ENCODE results near the gene ILDR2.

ILDR2 gene

GRCh38 chr1:166947398-166948043 is 27.8 kb downstream of the ILDR2 start:
- Histone ChIP-seq H3K36me3 (ENCODE audit: control insufficient read depth, insufficient read depth, low read length) (no peaks in the 10 kb centered on the region), H3K4me1 (ENCODE audit: control insufficient read depth, insufficient read depth, low read length, poor library complexity, severe bottlenecking) (peaks cover 67% of the 10 kb centered on the region), H3K4me3 (ENCODE audit: extremely low read depth, insufficient read depth, low read length, poor library complexity, severe bottlenecking) (peak overlapping the region; percentile 23), H3K9me3 (ENCODE audit: control insufficient read depth, low read length) (no peaks in the 10 kb centered on the region), H3K27ac (ENCODE audit: low read depth, low read length, severe bottlenecking) (peak overlapping the region; percentile 82)
- WGBS, 2 experiments (ENCODE audit: insufficient coverage in 2 of 2) = 7 to 12% methylated on average over 32 to 40 of the region's 44 CpGs

- Histone ChIP-seq H3K36me3 (ENCODE audit: control insufficient read depth, insufficient read depth, low read length) (no peaks in the 10 kb centered on the region), H3K9me3 (ENCODE audit: control insufficient read depth, low read length) (no peaks in the 10 kb centered on the region), H3K4me1 (ENCODE audit: control insufficient read depth, insufficient read depth, low read length, poor library complexity, severe bottlenecking) (peaks cover 40% of the 10 kb centered on the region), H3K4me3 (ENCODE audit: extremely low read depth, insufficient read depth, low read length, poor library complexity, severe bottlenecking) (no peak overlapping the region), H3K27ac (ENCODE audit: low read depth, low read length, severe bottlenecking) (peak overlapping the region; percentile 84)
- 85 to 89% methylated on average over 5 of the region's 5 CpGs for WGBS, 2 experiments (ENCODE audit: insufficient coverage in 2 of 2)
Observed at GRCh38 chr1:166944186-166944967, 31.0 kb downstream of the ILDR2 start.

GRCh38 chr1:166939741-166940375 is 35.5 kb downstream of the ILDR2 start:
- Histone ChIP-seq H3K4me3 (ENCODE audit: extremely low read depth, insufficient read depth, low read length, poor library complexity, severe bottlenecking) (no peak overlapping the region), H3K36me3 (ENCODE audit: control insufficient read depth, insufficient read depth, low read length) (no peaks in the 10 kb centered on the region), H3K9me3 (ENCODE audit: control insufficient read depth, low read length) (no peaks in the 10 kb centered on the region), H3K4me1 (ENCODE audit: control insufficient read depth, insufficient read depth, low read length, poor library complexity, severe bottlenecking) (peaks cover 8% of the 10 kb centered on the region), H3K27ac (ENCODE audit: low read depth, low read length, severe bottlenecking) (no peak overlapping the region)
- 93 to 100% methylated on average over 3 to 4 of the region's 5 CpGs for WGBS, 2 experiments (ENCODE audit: insufficient coverage in 2 of 2)

GRCh38 chr1:166937962-166938361 is 37.4 kb downstream of the ILDR2 start:
- no peak overlapping the region for H3K27ac ChIP-seq (ENCODE audit: low read depth, low read length, severe bottlenecking)
- H3K36me3 ChIP-seq (ENCODE audit: control insufficient read depth, insufficient read depth, low read length) = no peaks in the 10 kb centered on the region
- H3K9me3 ChIP-seq (ENCODE audit: control insufficient read depth, low read length) = no peaks in the 10 kb centered on the region
- peaks cover 2% of the 10 kb centered on the region for H3K4me1 ChIP-seq (ENCODE audit: control insufficient read depth, insufficient read depth, low read length, poor library complexity, severe bottlenecking)
- H3K4me3 ChIP-seq (ENCODE audit: extremely low read depth, insufficient read depth, low read length, poor library complexity, severe bottlenecking) = no peak overlapping the region
- 100% methylated on average over 1 of the region's 2 CpGs; no CpG with 5 or more reads in 1 of the 2 experiments for WGBS, 2 experiments (ENCODE audit: insufficient coverage in 2 of 2)

- H3K36me3 ChIP-seq (ENCODE audit: control insufficient read depth, insufficient read depth, low read length) = no peaks in the 10 kb centered on the region
- no peak overlapping the region for H3K27ac ChIP-seq (ENCODE audit: low read depth, low read length, severe bottlenecking)
- H3K4me3 ChIP-seq (ENCODE audit: extremely low read depth, insufficient read depth, low read length, poor library complexity, severe bottlenecking) = no peak overlapping the region
- H3K4me1 ChIP-seq (ENCODE audit: control insufficient read depth, insufficient read depth, low read length, poor library complexity, severe bottlenecking) = peaks cover 2% of the 10 kb centered on the region
- WGBS, 2 experiments (ENCODE audit: insufficient coverage in 2 of 2) = 73% methylated on average over 4 of the region's 4 CpGs; no CpG with 5 or more reads in 1 of the 2 experiments
- no peaks in the 10 kb centered on the region for H3K9me3 ChIP-seq (ENCODE audit: control insufficient read depth, low read length)
Observed at GRCh38 chr1:166937329-166937728, 38.0 kb downstream of the ILDR2 start.

GRCh38 chr1:166933633-166934032 is 41.7 kb downstream of the ILDR2 start:
- Histone ChIP-seq H3K9me3 (ENCODE audit: control insufficient read depth, low read length) (no peaks in the 10 kb centered on the region), H3K36me3 (ENCODE audit: control insufficient read depth, insufficient read depth, low read length) (no peaks in the 10 kb centered on the region), H3K4me1 (ENCODE audit: control insufficient read depth, insufficient read depth, low read length, poor library complexity, severe bottlenecking) (peaks cover 2% of the 10 kb centered on the region), H3K4me3 (ENCODE audit: extremely low read depth, insufficient read depth, low read length, poor library complexity, severe bottlenecking) (no peak overlapping the region), H3K27ac (ENCODE audit: low read depth, low read length, severe bottlenecking) (no peak overlapping the region)
- WGBS, 2 experiments (ENCODE audit: insufficient coverage in 2 of 2) = 100% methylated on average over 1 of the region's 1 CpG; no CpG with 5 or more reads in 1 of the 2 experiments

GRCh38 chr1:166933140-166933539 is 42.2 kb downstream of the ILDR2 start:
- Histone ChIP-seq H3K36me3 (ENCODE audit: control insufficient read depth, insufficient read depth, low read length) (no peaks in the 10 kb centered on the region), H3K4me1 (ENCODE audit: control insufficient read depth, insufficient read depth, low read length, poor library complexity, severe bottlenecking) (peaks cover 2% of the 10 kb centered on the region), H3K9me3 (ENCODE audit: control insufficient read depth, low read length) (no peaks in the 10 kb centered on the region), H3K27ac (ENCODE audit: low read depth, low read length, severe bottlenecking) (no peak overlapping the region), H3K4me3 (ENCODE audit: extremely low read depth, insufficient read depth, low read length, poor library complexity, severe bottlenecking) (no peak overlapping the region)

GRCh38 chr1:166929911-166930310 is 45.4 kb downstream of the ILDR2 start:
- H3K27ac ChIP-seq (ENCODE audit: low read depth, low read length, severe bottlenecking) = no peak overlapping the region
- H3K36me3 ChIP-seq (ENCODE audit: control insufficient read depth, insufficient read depth, low read length) = peaks cover 3% of the 10 kb centered on the region
- H3K4me1 ChIP-seq (ENCODE audit: control insufficient read depth, insufficient read depth, low read length, poor library complexity, severe bottlenecking) = peaks cover 11% of the 10 kb centered on the region
- WGBS, 2 experiments (ENCODE audit: insufficient coverage in 2 of 2) = 80% methylated on average over 1 of the region's 1 CpG; no CpG with 5 or more reads in 1 of the 2 experiments
- peaks cover 3% of the 10 kb centered on the region for H3K9me3 ChIP-seq (ENCODE audit: control insufficient read depth, low read length)
- H3K4me3 ChIP-seq (ENCODE audit: extremely low read depth, insufficient read depth, low read length, poor library complexity, severe bottlenecking) = no peak overlapping the region

- no peak overlapping the region for H3K4me3 ChIP-seq (ENCODE audit: extremely low read depth, insufficient read depth, low read length, poor library complexity, severe bottlenecking)
- H3K36me3 ChIP-seq (ENCODE audit: control insufficient read depth, insufficient read depth, low read length) = peaks cover 3% of the 10 kb centered on the region
- H3K27ac ChIP-seq (ENCODE audit: low read depth, low read length, severe bottlenecking) = no peak overlapping the region
- H3K4me1 ChIP-seq (ENCODE audit: control insufficient read depth, insufficient read depth, low read length, poor library complexity, severe bottlenecking) = peaks cover 10% of the 10 kb centered on the region
- peaks cover 3% of the 10 kb centered on the region for H3K9me3 ChIP-seq (ENCODE audit: control insufficient read depth, low read length)
- WGBS, 2 experiments (ENCODE audit: insufficient coverage in 2 of 2) = 60% methylated on average over 1 of the region's 2 CpGs; no CpG with 5 or more reads in 1 of the 2 experiments
Observed at GRCh38 chr1:166927701-166928100, 47.6 kb downstream of the ILDR2 start.

- H3K4me1 ChIP-seq (ENCODE audit: control insufficient read depth, insufficient read depth, low read length, poor library complexity, severe bottlenecking) = peaks cover 12% of the 10 kb centered on the region
- H3K27ac ChIP-seq (ENCODE audit: low read depth, low read length, severe bottlenecking) = peak overlapping the region; percentile 57
- 66 to 77% methylated on average over 6 to 7 of the region's 8 CpGs for WGBS, 2 experiments (ENCODE audit: insufficient coverage in 2 of 2)
- no peak overlapping the region for H3K4me3 ChIP-seq (ENCODE audit: extremely low read depth, insufficient read depth, low read length, poor library complexity, severe bottlenecking)
- peaks cover 3% of the 10 kb centered on the region for H3K9me3 ChIP-seq (ENCODE audit: control insufficient read depth, low read length)
- H3K36me3 ChIP-seq (ENCODE audit: control insufficient read depth, insufficient read depth, low read length) = peaks cover 3% of the 10 kb centered on the region
Observed at GRCh38 chr1:166925810-166926478, 49.4 kb downstream of the ILDR2 start.

Measured in mesodermal cell (in vitro differentiated cells).